ENCODE measurements around the gene THUMPD2.
A peak's percentile ranks its signal among the peaks of the same experiment; 100 is the strongest.

Gene THUMPD2

DNA sequence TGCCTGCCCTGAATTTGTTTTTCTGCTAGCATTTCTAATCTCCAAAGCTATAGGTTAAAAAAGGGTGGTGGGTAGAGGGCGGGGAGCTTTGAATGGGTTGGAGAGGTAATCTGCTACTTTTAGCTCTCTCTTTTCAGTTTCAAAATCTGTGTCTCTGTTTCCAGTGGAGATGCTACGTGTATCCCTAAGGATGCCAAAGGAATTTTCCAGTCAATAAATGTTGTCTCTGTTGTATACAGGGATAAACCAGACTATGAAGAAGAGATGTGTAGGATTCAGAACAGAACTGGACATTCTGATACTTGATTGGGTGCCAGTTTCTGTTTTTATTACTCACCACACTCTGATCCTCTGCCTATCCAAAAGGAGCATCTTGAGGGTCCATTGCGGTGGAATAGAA, 63.2 kb downstream of the THUMPD2 start:
- no peak for DNase-seq

DNA sequence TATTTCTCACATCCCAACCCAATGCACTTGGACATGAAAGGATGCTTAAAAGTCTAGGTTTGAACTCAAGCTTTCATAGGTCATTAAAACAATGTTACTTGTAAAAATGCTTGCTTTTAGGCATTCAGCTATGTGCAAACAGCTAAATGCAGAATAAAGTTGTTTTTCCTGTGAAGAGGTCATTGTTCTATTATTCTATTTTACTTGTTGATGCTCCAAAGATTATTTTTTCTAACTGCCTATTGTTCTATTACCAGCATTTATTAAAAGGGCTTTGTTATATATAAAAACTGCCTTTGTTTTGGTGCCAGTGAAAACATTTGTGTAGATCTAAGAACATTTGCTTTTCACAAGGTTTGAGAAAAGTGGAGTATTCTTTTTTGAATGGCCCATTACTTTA, 64.0 kb downstream of the THUMPD2 start:
- DNase-seq = no peak

DNA sequence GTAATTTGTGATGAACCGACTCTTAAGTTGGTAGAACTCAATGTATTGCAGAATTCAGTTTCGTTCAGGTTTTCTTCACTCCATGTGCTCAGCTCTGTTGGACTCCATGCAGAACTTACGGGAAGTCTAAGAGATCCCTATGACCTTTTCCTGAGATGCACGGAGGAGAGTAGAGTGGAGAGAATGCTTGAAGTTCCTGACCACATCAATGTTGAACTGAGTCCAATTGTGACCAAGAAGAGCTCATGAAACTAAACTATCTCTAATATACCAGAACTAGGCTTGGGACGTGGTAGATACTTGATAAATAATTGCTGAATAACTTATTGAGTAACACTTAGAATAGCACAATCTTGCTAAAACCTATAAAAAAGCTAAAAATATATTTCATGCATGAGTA, 66.1 kb downstream of the THUMPD2 start:
- no peak for DNase-seq

DNA sequence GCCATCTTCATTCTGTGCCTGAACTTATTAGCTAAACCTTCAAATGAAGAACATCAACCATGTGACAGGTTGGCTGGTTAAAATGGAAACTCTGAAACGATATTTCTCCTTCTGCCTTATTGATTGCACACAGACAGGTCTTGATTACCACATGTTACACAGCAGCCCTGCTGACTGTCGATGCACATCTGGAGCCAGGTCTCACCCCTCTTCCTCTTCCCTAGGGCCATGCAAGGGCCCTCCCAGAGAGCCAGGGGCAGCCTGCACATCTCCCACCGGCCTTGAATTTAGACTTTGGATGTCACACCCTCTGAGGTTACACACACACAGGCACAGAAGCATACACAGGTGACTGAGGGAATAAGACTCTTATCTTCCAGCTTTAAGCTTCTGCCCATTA, 68.3 kb downstream of the THUMPD2 start:
- DNase-seq = no peak

DNA sequence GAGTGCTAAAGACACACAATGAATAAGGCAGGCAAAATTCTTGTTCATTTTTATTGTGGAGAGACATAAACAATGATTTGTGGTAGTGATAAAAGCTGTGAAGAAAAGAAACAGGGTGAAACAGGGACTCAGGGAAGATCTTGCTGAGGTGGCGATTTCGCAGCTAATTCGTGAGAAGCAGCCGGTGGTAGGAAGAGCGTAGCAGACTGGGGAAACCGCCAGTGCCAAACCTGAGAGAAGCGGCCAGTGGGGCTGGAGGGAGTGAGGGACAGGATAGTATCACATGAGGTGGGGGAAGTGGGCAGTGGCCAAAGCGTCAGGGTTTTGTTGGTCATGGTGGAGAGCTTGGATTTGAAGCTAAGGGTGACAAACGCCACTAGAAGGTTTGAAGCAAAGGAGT, 71.1 kb downstream of the THUMPD2 start:
- DNase-seq = no peak

DNA sequence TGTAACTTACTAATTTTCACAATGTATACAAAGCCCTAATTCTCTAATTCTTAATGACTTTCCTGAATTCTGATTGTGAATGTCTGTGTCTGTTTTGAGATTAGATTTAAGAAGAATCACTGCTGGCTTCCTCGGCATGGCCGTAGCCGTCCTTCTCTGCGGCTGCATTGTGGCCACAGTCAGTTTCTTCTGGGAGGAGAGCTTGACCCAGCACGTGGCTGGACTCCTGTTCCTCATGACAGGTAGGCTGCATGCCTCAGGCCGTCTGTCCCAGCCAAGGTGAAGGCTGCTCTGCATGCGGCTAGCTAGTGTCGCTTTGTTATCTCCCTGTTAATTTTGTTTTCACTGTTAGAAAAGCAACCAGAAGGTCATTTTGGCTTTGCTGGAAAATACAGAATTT, 72.1 kb downstream of the THUMPD2 start:
- DNase-seq = no peak

DNA sequence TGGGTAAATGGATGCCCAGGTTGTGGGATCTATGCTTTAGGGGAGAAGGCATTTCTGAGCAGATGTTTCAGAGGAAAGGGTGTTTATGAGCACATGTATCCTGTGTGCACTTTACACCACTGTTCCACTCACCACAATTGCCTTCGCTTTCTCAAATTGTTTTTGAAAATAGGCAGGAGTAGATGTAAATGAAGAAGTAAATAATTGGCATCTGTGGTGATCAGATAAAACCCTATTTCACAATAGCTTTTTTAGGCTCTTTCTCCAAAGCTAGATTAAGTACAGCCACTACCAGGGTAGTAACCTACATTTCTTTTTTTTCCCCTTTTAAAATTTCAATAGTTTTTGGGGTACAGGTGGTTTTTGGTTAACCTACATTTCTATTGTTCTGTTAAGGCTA, 72.7 kb downstream of the THUMPD2 start:
- DNase-seq = no peak

DNA sequence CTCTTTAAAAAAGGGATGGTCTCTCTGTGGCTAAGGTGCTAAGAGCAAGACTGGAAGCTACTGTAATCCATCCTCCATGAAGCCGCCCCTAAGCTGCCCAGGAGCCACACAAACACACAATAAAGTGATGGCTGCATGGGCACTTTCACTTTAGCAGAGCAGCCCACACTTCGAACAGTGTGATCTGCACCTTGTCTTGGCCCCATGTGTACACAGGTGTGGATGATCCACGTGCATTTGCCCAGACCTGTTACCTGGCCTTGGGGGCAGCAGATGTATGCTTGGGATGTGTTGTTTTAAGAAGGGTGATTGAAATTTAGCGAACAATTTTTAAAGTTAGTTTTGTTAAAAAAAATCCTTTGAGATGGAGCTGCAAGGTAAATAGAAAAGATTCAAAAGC, 73.4 kb downstream of the THUMPD2 start:
- DNase-seq = no peak

DNA sequence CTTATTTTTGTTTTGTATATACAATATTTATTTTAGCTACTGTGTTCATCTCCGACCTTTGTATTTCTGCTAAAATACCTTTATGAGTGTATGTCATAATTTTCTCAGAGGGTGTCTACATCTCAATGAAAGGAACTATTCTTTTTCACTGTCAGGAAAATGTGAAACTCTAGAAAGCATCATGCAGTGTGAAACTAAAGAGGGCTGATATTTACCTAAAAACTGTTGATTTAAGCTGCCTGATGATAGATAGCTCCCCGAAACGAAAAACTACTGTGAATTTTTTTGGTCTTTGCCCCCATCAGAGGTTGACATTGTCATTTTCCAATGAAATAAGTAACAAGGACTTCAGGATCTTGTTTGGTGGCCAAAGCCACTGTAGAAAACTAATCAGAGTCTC, 74.5 kb downstream of the THUMPD2 start:
- no peak for DNase-seq

DNA sequence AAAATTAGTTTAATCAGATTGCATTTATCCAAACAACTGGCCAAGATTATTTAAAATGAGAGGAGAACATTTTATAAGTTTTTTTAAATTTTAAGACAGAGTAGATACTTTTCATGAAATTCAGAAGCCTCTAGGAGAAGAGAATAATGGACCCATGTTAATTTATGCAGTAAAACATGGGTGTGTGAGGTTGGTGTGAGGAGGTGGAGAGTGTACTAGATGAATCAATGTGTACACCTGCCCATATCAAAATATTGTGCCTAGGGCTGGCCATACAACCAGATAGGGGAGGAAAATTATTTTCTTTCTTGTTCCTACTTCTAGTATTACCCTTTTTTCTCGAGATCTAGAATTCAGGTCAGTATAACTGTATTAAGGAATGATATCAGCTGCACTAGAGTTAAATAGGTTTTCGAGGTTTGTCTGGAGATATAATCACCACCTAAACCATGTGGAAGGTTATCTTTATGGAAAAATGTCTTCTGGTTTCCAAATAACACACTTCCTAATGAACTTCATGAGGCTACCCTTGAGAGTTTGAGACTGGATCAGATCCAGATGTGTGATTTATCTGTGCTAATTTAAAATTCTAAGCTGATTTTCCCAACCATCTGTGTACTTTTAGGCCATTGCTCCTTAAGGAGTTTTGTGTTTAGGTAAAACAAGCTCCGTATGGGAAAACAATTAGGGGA, 75.7 kb downstream of the THUMPD2 start:
- no peak for DNase-seq

DNA sequence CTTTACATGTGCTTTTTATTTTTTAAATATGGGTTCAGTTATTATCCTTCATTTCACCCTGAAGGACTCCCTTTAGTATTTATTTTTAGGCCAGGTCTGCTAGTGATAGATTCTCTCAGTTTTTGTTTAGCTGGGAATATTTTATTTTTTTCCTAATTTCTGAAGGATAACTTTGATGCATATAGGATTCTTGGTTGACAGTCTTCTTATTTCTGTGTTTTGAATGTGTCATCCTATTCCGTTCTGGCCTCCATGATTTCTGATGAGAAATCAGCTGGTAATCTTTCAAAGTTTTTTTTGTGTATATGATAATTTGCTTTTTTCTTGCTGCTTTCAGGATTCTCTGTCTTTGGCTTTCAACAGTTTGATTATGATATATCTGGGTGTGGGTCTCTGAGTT, 77.9 kb downstream of the THUMPD2 start:
- DNase-seq = no peak

DNA sequence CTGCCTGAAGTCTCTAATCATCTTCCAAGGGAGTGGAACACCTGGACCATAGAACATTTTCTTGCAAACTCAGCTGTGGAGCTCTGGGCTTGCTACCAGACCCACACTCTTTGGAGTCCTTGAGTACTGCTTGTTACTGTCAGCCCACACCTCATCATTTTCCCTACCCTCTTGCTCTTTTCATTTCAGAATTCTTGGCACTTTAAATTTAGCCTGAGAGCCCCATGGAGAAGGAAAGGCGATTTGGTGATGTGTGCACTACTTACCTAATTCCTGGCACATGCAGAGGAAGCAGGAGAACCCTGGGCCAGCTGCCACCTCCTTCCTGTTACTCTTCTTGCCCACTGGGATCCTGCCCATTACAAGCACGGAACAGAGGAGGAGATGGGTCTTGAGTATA, 81.6 kb downstream of the THUMPD2 start:
- DNase-seq = peak; percentile 52

DNA sequence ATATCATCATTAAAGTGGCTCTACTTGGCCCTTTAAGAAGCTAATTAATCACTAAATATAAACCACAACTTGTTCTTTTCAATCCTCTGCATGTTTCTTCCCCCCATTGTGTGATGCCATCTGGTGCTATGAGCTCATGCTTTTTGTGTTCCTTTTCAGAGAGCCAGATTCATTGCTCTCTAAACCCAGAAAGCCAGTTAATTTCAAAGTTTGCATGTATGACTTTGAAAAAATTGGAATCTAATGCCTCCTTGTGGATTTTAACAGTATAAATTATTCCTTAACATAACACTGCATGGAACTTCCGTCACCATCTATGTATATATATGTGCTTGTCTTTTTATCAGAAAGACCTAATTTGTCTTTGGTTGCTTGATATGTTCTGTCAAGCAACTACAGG, 82.2 kb downstream of the THUMPD2 start:
- DNase-seq = no peak

DNA sequence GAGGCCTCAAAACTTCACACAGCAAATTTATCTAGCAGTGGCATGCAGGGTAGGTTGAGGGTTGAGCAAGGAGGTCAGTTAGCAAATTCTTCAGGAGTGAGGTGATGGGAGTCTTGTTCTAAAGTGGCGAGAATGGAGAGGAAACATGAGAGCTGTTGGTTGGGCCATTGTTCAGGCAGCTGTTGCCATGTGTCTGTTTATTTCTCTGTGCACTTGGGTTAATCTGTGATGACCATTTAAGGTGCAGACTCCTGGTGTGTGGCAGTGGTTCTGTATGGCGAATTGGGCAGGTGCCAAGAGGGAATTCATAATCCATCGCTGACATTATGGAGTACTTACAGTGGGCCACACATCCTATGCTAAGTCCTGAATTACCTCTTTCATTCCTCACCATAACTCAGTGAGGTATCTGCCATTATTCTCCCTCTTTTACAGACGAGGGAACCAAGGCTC, 82.9 kb downstream of the THUMPD2 start:
- DNase-seq = peak; percentile 77

DNA sequence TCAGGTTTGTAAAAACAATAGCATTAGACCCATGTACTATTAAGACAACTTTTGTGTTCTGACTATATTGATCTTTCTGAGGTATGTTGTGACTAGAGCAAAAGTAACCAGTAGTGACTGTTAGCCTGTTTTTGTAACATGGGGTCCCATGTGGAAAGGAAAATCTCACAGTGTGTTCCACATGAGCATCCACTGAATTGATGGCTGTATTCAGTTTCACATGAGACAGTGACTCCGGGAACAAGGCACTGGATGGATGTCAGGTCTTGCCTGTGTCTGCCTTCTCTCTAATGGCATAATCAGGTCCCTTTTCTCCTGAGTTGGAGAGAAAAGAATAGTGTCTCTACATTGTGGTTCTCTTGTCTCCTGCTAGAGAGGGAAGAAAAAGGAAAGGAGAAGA, 85.8 kb downstream of the THUMPD2 start:
- DNase-seq = no peak

DNA sequence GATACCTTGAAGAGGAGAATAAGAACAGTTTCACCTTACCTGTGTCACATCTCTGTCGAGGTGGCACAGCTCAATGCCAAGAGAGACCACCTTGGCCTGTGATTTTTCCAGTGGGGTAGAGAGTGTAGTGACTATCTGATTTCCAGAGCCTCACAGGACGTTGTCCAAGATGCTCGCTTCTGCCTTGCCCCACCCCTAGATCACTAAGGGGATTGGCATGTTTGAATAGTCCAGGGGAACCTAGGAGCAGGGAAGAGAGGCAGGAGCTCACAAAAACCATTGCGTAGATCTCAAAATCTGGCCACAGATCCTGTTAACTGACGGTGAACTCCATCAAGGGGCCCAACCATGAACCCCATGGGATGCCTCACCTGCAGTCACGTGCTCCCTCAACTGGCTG, 89.2 kb downstream of the THUMPD2 start:
- no peak for DNase-seq

DNA sequence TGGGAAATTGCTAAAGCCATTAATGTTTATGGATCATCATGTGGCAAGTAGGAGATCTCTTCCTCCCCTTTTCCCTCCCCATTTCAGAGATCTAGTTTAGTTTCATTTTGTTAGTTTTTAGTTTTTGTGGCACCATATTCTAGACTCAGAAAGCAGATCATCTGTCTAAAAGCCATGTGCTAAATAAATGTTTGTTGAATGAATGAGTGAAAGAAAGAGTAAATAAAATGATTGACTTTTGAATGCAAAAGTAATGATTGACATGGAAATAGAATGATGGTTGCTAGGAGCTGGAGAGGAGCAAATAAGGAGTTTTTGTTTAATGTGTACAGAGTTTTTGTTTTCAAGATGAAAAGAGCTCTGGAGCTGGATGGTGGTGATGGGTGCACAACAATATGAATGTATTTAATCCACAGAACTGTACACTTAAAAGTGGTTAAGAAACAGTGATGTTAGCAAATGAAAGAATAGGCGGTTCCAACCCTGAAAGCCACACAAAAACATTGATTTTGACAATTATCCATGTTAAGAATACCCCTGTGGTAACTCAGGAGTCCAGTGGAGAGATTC, 89.7 kb downstream of the THUMPD2 start:
- DNase-seq = no peak

DNA sequence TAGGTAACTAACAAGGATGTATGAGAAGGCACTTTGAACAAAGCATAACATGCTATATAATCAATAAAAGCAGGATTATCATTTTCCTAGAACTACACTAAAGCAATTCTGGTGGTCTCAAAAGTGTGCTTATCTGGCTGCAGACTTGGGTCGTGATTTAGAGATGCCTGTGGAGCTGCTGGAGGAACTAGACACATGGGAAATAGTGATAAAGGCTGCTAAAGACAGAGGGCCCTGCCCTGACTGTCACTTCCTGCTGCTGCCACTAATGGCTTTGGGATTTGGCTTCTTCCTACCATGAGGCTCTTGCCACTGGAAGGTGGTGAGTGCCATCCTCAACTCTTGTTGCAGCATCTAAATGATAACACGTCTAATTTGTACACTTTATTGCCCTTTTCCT, 90.9 kb downstream of the THUMPD2 start:
- no peak for DNase-seq

DNA sequence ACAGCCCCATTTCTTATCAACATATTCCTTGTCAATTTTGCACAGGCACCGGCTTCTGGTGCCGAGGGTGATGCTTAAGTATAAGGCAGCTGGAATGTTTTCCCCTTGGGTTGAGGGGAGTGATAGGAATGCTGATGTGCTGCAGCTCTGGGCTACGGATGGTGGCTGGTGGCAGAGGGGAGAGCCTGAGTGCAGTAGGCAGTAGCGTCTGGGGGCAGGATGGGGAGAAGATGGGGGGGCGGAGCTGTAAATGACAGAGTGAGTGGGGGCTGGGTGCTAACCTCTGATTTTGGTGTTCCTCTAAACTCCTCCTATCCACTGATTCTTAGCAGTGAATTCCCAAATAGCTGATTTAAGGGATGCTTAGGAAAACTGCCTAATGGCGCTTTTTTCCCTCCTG, 92.6 kb downstream of the THUMPD2 start:
- DNase-seq = no peak

Measured in DMS79 treated with DMSO at 0.1 percent for 48 hours (cell line).